Neuronal stem cell (in vitro differentiated cells): ENCODE results near the gene STXBP5L.
"Not testable (repeated sequence)": the region's sequence is repeated elsewhere in the genome, so short reads cannot be mapped to it uniquely, and the experiment has no call there.

Experiments used
- DNase-seq: peaks from one replicate; pipeline ENCODE4 v3.0.0-alpha.2; 2013; ENCODE audit warnings: low spot score
- H2AFZ ChIP-seq: one replicate; pipeline ENCODE4 v1.6.1; 2013; ENCODE audit warnings: mild to moderate bottlenecking, low read length, inconsistent platforms
- H2AK5ac ChIP-seq: 2 replicates; pipeline ENCODE4 v1.6.1; 2013; ENCODE audit warnings: low read depth, mild to moderate bottlenecking, inconsistent platforms, low read length, moderate library complexity, mixed read lengths
- H2BK120ac ChIP-seq: 2 replicates; pipeline ENCODE4 v1.6.1; 2013; ENCODE audit warnings: low read depth, mild to moderate bottlenecking, inconsistent platforms, low read length, moderate library complexity, mixed read lengths
- H2BK12ac ChIP-seq: one replicate; pipeline ENCODE4 v1.6.1; 2013; ENCODE audit warnings: low read length, inconsistent platforms
- H2BK15ac ChIP-seq: 2 replicates; pipeline ENCODE4 v1.6.1; 2013; ENCODE audit warnings: mild to moderate bottlenecking, low read length, inconsistent platforms, mixed read lengths
- H2BK5ac ChIP-seq: one replicate; pipeline ENCODE4 v1.6.1; 2013; ENCODE audit warnings: inconsistent platforms, mild to moderate bottlenecking, low read length, moderate library complexity
- H3K14ac ChIP-seq: one replicate; pipeline ENCODE4 v1.6.1; 2013; ENCODE audit warnings: low read length, inconsistent platforms
- H3K18ac ChIP-seq: 2 replicates; pipeline ENCODE4 v1.6.1; 2013; ENCODE audit warnings: low read length, inconsistent platforms
- H3K23ac ChIP-seq: 2 replicates; pipeline ENCODE4 v1.6.1; 2013; ENCODE audit warnings: low read depth, mild to moderate bottlenecking, mixed read lengths, low read length, inconsistent platforms; ENCODE audit not compliant: poor library complexity
- H3K27ac ChIP-seq: replicated peaks from 3 replicates; pipeline ENCODE4 v1.5.1; 2013; ENCODE audit warnings: low read length, inconsistent platforms
- H3K27me3 ChIP-seq, 3 experiments: 2 replicates each; pipeline ENCODE4 v1.6.1; 2013; ENCODE audit warnings: low read length in 3 of 3, mild to moderate bottlenecking in 2 of 3, inconsistent platforms in 1 of 3, low read depth in 1 of 3, mixed read lengths in 1 of 3, moderate library complexity in 1 of 3; ENCODE audit not compliant: control insufficient read depth in 3 of 3, insufficient read depth in 3 of 3
- H3K36me3 ChIP-seq, 2 donors: replicated peaks in 1 of 2; 2 replicates each; pipeline ENCODE4 v1.6.1; 2013; ENCODE audit warnings: low read length in 2 of 2; ENCODE audit not compliant: control insufficient read depth in 2 of 2, insufficient read depth in 2 of 2
- H3K4ac ChIP-seq: 2 replicates; pipeline ENCODE4 v1.6.1; 2013; ENCODE audit warnings: inconsistent platforms, mild to moderate bottlenecking, low read length, moderate library complexity
- H3K4me1 ChIP-seq, 2 donors: 1 replicate in 1 of 2; 2 replicates in 1 of 2; pipeline ENCODE4 v1.6.1; 2013; ENCODE audit warnings: low read length in 2 of 2, low read depth in 1 of 2; ENCODE audit not compliant: control insufficient read depth in 2 of 2, insufficient read depth in 1 of 2
- H3K4me2 ChIP-seq: one replicate; pipeline ENCODE4 v1.6.1; 2013; ENCODE audit warnings: mild to moderate bottlenecking, low read length, inconsistent platforms; ENCODE audit not compliant: insufficient read depth, poor library complexity, severe bottlenecking
- H3K4me3 ChIP-seq, 2 donors: 2 replicates each; pipeline ENCODE4 v1.5.1; 2013; ENCODE audit warnings: low read length in 2 of 2, mild to moderate bottlenecking in 2 of 2, inconsistent platforms in 1 of 2, moderate library complexity in 1 of 2
- H3K79me1 ChIP-seq: one replicate; pipeline ENCODE4 v1.6.1; 2013; ENCODE audit warnings: low read depth, mild to moderate bottlenecking, inconsistent platforms, low read length, moderate library complexity
- H3K9ac ChIP-seq: one replicate; pipeline ENCODE4 v1.6.1; 2013; ENCODE audit warnings: mild to moderate bottlenecking, low read depth, low read length, inconsistent platforms; ENCODE audit not compliant: poor library complexity
- H3K9me3 ChIP-seq, 2 donors: replicated peaks in 1 of 2; 2 replicates each; pipeline versions ENCODE3 to v1.6.1; 2013; ENCODE audit warnings: low read length in 2 of 2, mild to moderate bottlenecking in 2 of 2, inconsistent platforms in 1 of 2, low read depth in 1 of 2, mixed read lengths in 1 of 2, moderate library complexity in 1 of 2; ENCODE audit not compliant: control insufficient read depth in 2 of 2, insufficient read depth in 1 of 2
- H4K8ac ChIP-seq: one replicate; pipeline ENCODE4 v1.6.1; 2013; ENCODE audit warnings: low read depth, mild to moderate bottlenecking, inconsistent platforms, low read length, moderate library complexity
- H4K91ac ChIP-seq: one replicate; pipeline ENCODE4 v1.6.1; 2013; ENCODE audit warnings: low read length, low read depth, mild to moderate bottlenecking, inconsistent platforms; ENCODE audit not compliant: poor library complexity
- WGBS, 2 donors: extraction: QIAGEN DNeasy Blood & Tissue Kit; methylation state at CpG; one replicate each; pipeline ENCODE4 v1.1.7; 2013; ENCODE audit warnings: missing lambda C conversion rate in 2 of 2, mixed read lengths in 1 of 2; ENCODE audit not compliant: insufficient read length in 2 of 2, insufficient replicate concordance in 1 of 2; ENCODE audit errors: extremely low coverage in 2 of 2; 5-methylcytosine and 5-hydroxymethylcytosine counted together

STXBP5L gene

GRCh38 chr3:121355960-121356359, 448.0 kb downstream of the STXBP5L start:
- H3K14ac ChIP-seq = not testable (repeated sequence)

GRCh38 chr3:121362035-121362734, 454.2 kb downstream of the STXBP5L start:
- H2BK15ac ChIP-seq = no peak overlapping the region
- no CpG with 5 or more reads among the region's 2 CpGs for WGBS, 2 donors
- no peak overlapping the region for H2BK5ac ChIP-seq
- no peaks in the 10 kb centered on the region for H3K36me3 ChIP-seq
- H3K27ac ChIP-seq = no peak overlapping the region
- no peaks in the 10 kb centered on the region for H3K79me1 ChIP-seq
- no peak overlapping the region for H2BK120ac ChIP-seq
- H4K91ac ChIP-seq = no peak overlapping the region
- H3K4me2 ChIP-seq = no peak overlapping the region
- H2BK12ac ChIP-seq = no peak overlapping the region
- H2AFZ ChIP-seq = no peak overlapping the region
- H3K27me3 ChIP-seq = no peaks in the 10 kb centered on the region
- no peak overlapping the region for H3K4ac ChIP-seq
- H4K8ac ChIP-seq = no peak overlapping the region
- H3K9ac ChIP-seq = no peak overlapping the region
- no peak overlapping the region for H3K4me3 ChIP-seq
- DNase-seq = no peak
- H3K9me3 ChIP-seq = no peaks in the 10 kb centered on the region
- no peak overlapping the region for H3K18ac ChIP-seq
- H3K14ac ChIP-seq = no peak overlapping the region
- no peaks in the 10 kb centered on the region for H3K4me1 ChIP-seq
- H2AK5ac ChIP-seq = no peak overlapping the region
- no peak overlapping the region for H3K23ac ChIP-seq

More at GRCh38 chr3:121355960-121356359, 448.0 kb downstream of the STXBP5L start:
- not testable (repeated sequence) for H3K27ac ChIP-seq, H3K9ac ChIP-seq, H3K4me2 ChIP-seq, H2AK5ac ChIP-seq, H2BK120ac ChIP-seq, H2BK15ac ChIP-seq, H3K23ac ChIP-seq, H3K36me3 ChIP-seq, H3K4me3 ChIP-seq, H2AFZ ChIP-seq, H3K27me3 ChIP-seq, H4K91ac ChIP-seq, H3K9me3 ChIP-seq, H3K18ac ChIP-seq, H3K4me1 ChIP-seq, H2BK12ac ChIP-seq, H4K8ac ChIP-seq, H2BK5ac ChIP-seq, H3K4ac ChIP-seq, H3K79me1 ChIP-seq, DNase-seq
- WGBS, 2 donors = no CpG with 5 or more reads among the region's 5 CpGs

GRCh38 chr3:121388308-121388707, 480.3 kb downstream of the STXBP5L start:
- not testable (repeated sequence) for H3K27ac ChIP-seq, H2BK120ac ChIP-seq, H3K18ac ChIP-seq, DNase-seq, H2AK5ac ChIP-seq, H4K91ac ChIP-seq, H3K4me1 ChIP-seq, H3K4me3 ChIP-seq, H4K8ac ChIP-seq, H3K4me2 ChIP-seq, H3K36me3 ChIP-seq, H2BK15ac ChIP-seq, H2AFZ ChIP-seq, H3K9me3 ChIP-seq, H3K4ac ChIP-seq, H3K14ac ChIP-seq, H2BK5ac ChIP-seq, H3K23ac ChIP-seq, H3K27me3 ChIP-seq, H3K9ac ChIP-seq, H2BK12ac ChIP-seq, H3K79me1 ChIP-seq
- WGBS, 2 donors = no CpG with 5 or more reads among the region's 3 CpGs

GRCh38 chr3:121395967-121396366, 488.0 kb downstream of the STXBP5L start:
- not testable (repeated sequence) for H3K27ac ChIP-seq, H2BK120ac ChIP-seq, H3K9me3 ChIP-seq, H3K36me3 ChIP-seq, H3K23ac ChIP-seq, H2BK5ac ChIP-seq, H4K8ac ChIP-seq, H2AFZ ChIP-seq, H3K79me1 ChIP-seq, H3K4ac ChIP-seq, H3K4me3 ChIP-seq, H2BK12ac ChIP-seq, H3K4me1 ChIP-seq, H3K14ac ChIP-seq, H4K91ac ChIP-seq, DNase-seq, H2AK5ac ChIP-seq, H3K9ac ChIP-seq, H3K4me2 ChIP-seq, H3K27me3 ChIP-seq, H3K18ac ChIP-seq, H2BK15ac ChIP-seq
- WGBS, 2 donors = no CpG with 5 or more reads among the region's 1 CpG
